GM06990 (cell line): Measurements from ENCODE around the gene GPR146.

Experiments
- DNase-seq: peaks from one replicate; pipeline ENCODE4 v3.0.0-alpha.2; 2011; ENCODE audit not compliant: insufficient read length; ENCODE audit errors: extremely low read depth
- H3K27me3 ChIP-seq: replicated peaks from 2 replicates; pipeline ENCODE4 v1.6.0; 2011; ENCODE audit warnings: low read length; ENCODE audit not compliant: control insufficient read depth, insufficient read depth
- H3K36me3 ChIP-seq: 2 replicates; pipeline ENCODE4 v1.5.1; 2011; ENCODE audit warnings: low read length; ENCODE audit not compliant: control insufficient read depth, insufficient read depth
- H3K4me3 ChIP-seq: replicated peaks from 2 replicates; pipeline ENCODE4 v1.5.1; 2011; ENCODE audit warnings: low read depth, mild to moderate bottlenecking, control low read depth, low read length
- TF ChIP-seq, protein P1 (sequence below): IDR thresholded peaks from 2 replicates; pipeline ENCODE4 v1.5.1; 2011; ENCODE audit warnings: low read length, control low read depth, mild to moderate bottlenecking, inconsistent platforms; ENCODE audit not compliant: insufficient read depth, poor library complexity, severe bottlenecking

GPR146 gene

GRCh38 chr7:1052031-1052818, 7.9 kb downstream of the GPR146 start:
- TF ChIP-seq, protein P1, sequence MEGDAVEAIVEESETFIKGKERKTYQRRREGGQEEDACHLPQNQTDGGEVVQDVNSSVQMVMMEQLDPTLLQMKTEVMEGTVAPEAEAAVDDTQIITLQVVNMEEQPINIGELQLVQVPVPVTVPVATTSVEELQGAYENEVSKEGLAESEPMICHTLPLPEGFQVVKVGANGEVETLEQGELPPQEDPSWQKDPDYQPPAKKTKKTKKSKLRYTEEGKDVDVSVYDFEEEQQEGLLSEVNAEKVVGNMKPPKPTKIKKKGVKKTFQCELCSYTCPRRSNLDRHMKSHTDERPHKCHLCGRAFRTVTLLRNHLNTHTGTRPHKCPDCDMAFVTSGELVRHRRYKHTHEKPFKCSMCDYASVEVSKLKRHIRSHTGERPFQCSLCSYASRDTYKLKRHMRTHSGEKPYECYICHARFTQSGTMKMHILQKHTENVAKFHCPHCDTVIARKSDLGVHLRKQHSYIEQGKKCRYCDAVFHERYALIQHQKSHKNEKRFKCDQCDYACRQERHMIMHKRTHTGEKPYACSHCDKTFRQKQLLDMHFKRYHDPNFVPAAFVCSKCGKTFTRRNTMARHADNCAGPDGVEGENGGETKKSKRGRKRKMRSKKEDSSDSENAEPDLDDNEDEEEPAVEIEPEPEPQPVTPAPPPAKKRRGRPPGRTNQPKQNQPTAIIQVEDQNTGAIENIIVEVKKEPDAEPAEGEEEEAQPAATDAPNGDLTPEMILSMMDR: no peak
- no peak for DNase-seq
- Histone ChIP-seq H3K27me3 (no peaks in the 10 kb centered on the region), H3K4me3 (no peak overlapping the region), H3K36me3 (peaks cover 1% of the 10 kb centered on the region)

DNA sequence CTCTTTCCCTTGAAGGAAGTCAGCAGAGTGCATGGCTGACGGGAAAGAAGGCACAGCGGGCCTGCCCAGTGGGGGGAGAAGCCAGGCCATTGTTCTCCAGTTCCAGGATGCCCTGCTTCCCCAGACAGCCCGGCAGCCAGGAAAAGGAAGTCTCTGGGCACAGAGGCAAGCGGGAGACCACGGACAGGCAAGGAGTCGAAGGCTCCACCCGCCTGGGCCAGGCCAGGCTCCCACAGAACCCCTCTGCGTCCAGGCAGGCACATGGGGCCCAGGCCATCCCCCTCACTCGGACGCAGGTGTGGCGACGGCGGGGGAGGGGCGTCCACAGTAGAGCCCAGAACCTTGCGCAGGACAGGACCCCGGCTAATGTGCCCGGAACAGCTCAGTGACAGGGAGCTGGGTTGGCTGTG, 8.7 kb downstream of the GPR146 start:
- TF ChIP-seq, protein P1: no peak
- H3K27me3 ChIP-seq: no peaks in the 10 kb centered on the region
- peaks cover 1% of the 10 kb centered on the region for H3K36me3 ChIP-seq
- no peak overlapping the region for H3K4me3 ChIP-seq
- no peak for DNase-seq

- Histone ChIP-seq H3K36me3 (peaks cover 1% of the 10 kb centered on the region), H3K27me3 (no peaks in the 10 kb centered on the region), H3K4me3 (no peak overlapping the region)
- TF ChIP-seq, protein P1: no peak
- DNase-seq: no peak
Observed at GRCh38 chr7:1053816-1054370, 9.5 kb downstream of the GPR146 start.

- no peak for DNase-seq
- no peak overlapping the region for H3K4me3 ChIP-seq
- H3K36me3 ChIP-seq: peaks cover 1% of the 10 kb centered on the region
- H3K27me3 ChIP-seq: no peaks in the 10 kb centered on the region
- TF ChIP-seq, protein P1: no peak
Observed at GRCh38 chr7:1054438-1054837, 10.1 kb downstream of the GPR146 start.

GRCh38 chr7:1054861-1055450, 10.6 kb downstream of the GPR146 start:
- TF ChIP-seq, protein P1: no peak
- no peak overlapping the region for H3K4me3 ChIP-seq
- DNase-seq: no peak
- H3K36me3 ChIP-seq: peaks cover 1% of the 10 kb centered on the region
- H3K27me3 ChIP-seq: no peaks in the 10 kb centered on the region
